Stomach (tissue), 9 donors: ENCODE data around the gene EN1. TPM values are rescaled to one million over a fixed set of nuclear protein-coding genes. Genes with fewer than 3 reads are reported as not detected.

ENCODE experiments used
- DNase-seq, 2 donors: peaks; one replicate each; pipeline versions ENCODE4 v3.0.0 to v3.0.0-alpha.2; 2013 to 2019
- H3K27ac ChIP-seq, 5 donors: fragments of 200-600 bp in 4 of 5; sonication (generic) in 4 of 5; one replicate each; pipeline ENCODE4 v1.5.1; 2013 to 2019; ENCODE audit warnings: mild to moderate bottlenecking in 1 of 5, moderate library complexity in 1 of 5
- H3K27me3 ChIP-seq, 3 donors: fragments of 200-600 bp; sonication (generic); one replicate each; pipeline ENCODE4 v1.5.1; 2017 to 2019; ENCODE audit warnings: mixed run types in 1 of 3
- H3K36me3 ChIP-seq, 4 donors: fragments of 200-600 bp; sonication (generic); 1 replicate in 3 of 4; 2 replicates in 1 of 4; pipeline ENCODE4 v1.5.1; 2016 to 2019
- H3K4me1 ChIP-seq, 4 donors: fragments of 200-600 bp; sonication (generic); one replicate each; pipeline ENCODE4 v1.5.1; 2016 to 2019
- H3K4me3 ChIP-seq, 4 donors: fragments of 200-600 bp; sonication (generic) in 3 of 4; one replicate each; pipeline ENCODE4 v1.5.1; 2016 to 2019; ENCODE audit warnings: mild to moderate bottlenecking in 1 of 4
- H3K9me3 ChIP-seq, 4 donors: fragments of 200-600 bp; sonication (generic); one replicate each; pipeline ENCODE4 v1.5.1; 2016 to 2019
- CTCF ChIP-seq, 7 experiments: fragments of 450-650 bp in 4 of 7; fragments of 200-600 bp in 3 of 7; sonication (generic) in 3 of 7; IDR thresholded peaks; one replicate each; pipeline ENCODE4 v1.5.1; 2016 to 2019; ENCODE audit warnings: antibody characterized with exemption in 7 of 7, control low read depth in 2 of 7, mild to moderate bottlenecking in 1 of 7
- EP300 ChIP-seq: sonication (generic); formaldehyde crosslinking; IDR thresholded peaks from one replicate; pipeline ENCODE4 v1.6.1; 2017; ENCODE audit warnings: antibody characterized with exemption
- POLR2A ChIP-seq, 4 donors: fragments of 450-650 bp; IDR thresholded peaks; one replicate each; pipeline ENCODE4 v1.6.1; 2016; ENCODE audit warnings: antibody characterized with exemption in 4 of 4, control low read depth in 2 of 4, mild to moderate bottlenecking in 1 of 4, moderate library complexity in 1 of 4
- POLR2AphosphoS5 ChIP-seq, 3 donors: sonication (generic); formaldehyde crosslinking; IDR thresholded peaks; one replicate each; pipeline ENCODE4 v1.6.1; 2016; ENCODE audit warnings: antibody characterized with exemption in 3 of 3
- WGBS, 5 donors: extraction: QIAGEN DNeasy Blood & Tissue Kit in 3 of 5; methylation state at CpG; one replicate each; pipeline versions ENCODE4 v1.1.5 to v1.1.7; 2013 to 2018; 5-methylcytosine and 5-hydroxymethylcytosine counted together
- intact Hi-C: fragments of 100-400 bp; cut with DNase I; formaldehyde crosslinking; loops from one replicate; pipeline ENCODE4 v1.15.1; 2023; ENCODE audit warnings: low total_unique reads
- polyA plus RNA-seq, 3 donors: library from polyadenylated mRNA; stranded (reverse); fragments of 200-250 nt; gene quantifications; one replicate each; pipeline ENCODE4 v1.2.3, GENCODE V29; 2013
- total RNA-seq, 5 donors: library from RNA; depleted of rRNA; stranded (reverse); fragments of >200 nt; gene quantifications; one replicate each; pipeline versions ENCODE4 v1.1.0 to v1.2.3, GENCODE V29; 2014 to 2016
- donor health status: healthy with polysubstance abuse.
- donor health status: Bipolar disorder and iron deficiency.
- donor health status: healthy.

The EN1 gene
- total and polyA plus RNA-seq, 8 donors: not detected

GRCh38 chr2:118853129-118853640, 5.7 kb upstream of the EN1 start:
- intact Hi-C loops: no loop called here
- peaks cover 21 to 78% (median 43%) of the 10 kb centered on the region in 4 donors for H3K4me1 ChIP-seq
- peaks cover 80 to 100% (median 97%) of the 10 kb centered on the region in 3 donors for H3K27me3 ChIP-seq
- DNase-seq: no peak
- no peak overlapping the region for H3K27ac ChIP-seq
- H3K9me3 ChIP-seq: no peaks in the 10 kb centered on the region
- no peaks in the 10 kb centered on the region for H3K36me3 ChIP-seq
- TF ChIP-seq CTCF (IDR thresholded peaks at IDR 0.05): no peak
- TF ChIP-seq EP300: no peak
- no peak for TF ChIP-seq POLR2A (IDR thresholded peaks at IDR 0.05)
- TF ChIP-seq POLR2AphosphoS5 (IDR thresholded peaks at IDR 0.05): no peak
- WGBS, 5 donors: 6 to 11% (median 8%) methylated on average over 25 of the region's 25 CpGs
- no peak overlapping the region for H3K4me3 ChIP-seq

- Histone ChIP-seq H3K9me3 (no peaks in the 10 kb centered on the region), H3K4me1 (peaks cover 21 to 78% (median 45%) of the 10 kb centered on the region in 4 donors), H3K36me3 (no peaks in the 10 kb centered on the region), H3K4me3 (no peak overlapping the region), H3K27ac (no peak overlapping the region), H3K27me3 (peaks cover 81 to 100% (median 97%) of the 10 kb centered on the region in 3 donors)
- 3 to 5% (median 4%) methylated on average over 22 to 31 of the region's 31 CpGs for WGBS, 5 donors
- intact Hi-C loops: no loop called here
- no peak for TF ChIP-seq POLR2A (IDR thresholded peaks at IDR 0.05)
- no peak for TF ChIP-seq POLR2AphosphoS5 (IDR thresholded peaks at IDR 0.05)
- TF ChIP-seq EP300: no peak
- no peak for TF ChIP-seq CTCF (IDR thresholded peaks at IDR 0.05)
- DNase-seq: no peak
Observed at GRCh38 chr2:118852605-118853128, 5.2 kb upstream of the EN1 start.

GRCh38 chr2:118851650-118852049, 4.2 kb upstream of the EN1 start:
- Histone ChIP-seq H3K27ac (no peak overlapping the region), H3K27me3 (peaks cover 76 to 100% (median 97%) of the 10 kb centered on the region in 3 donors), H3K4me1 (peaks cover 23 to 78% (median 47%) of the 10 kb centered on the region in 4 donors), H3K9me3 (no peaks in the 10 kb centered on the region), H3K4me3 (no peak overlapping the region), H3K36me3 (no peaks in the 10 kb centered on the region)
- 3 to 9% (median 7%) methylated on average over 15 to 17 of the region's 17 CpGs for WGBS, 5 donors
- DNase-seq: peak in 1 of 2 donors; percentile 3
- TF ChIP-seq POLR2AphosphoS5 (IDR thresholded peaks at IDR 0.05) (no peak), EP300 (no peak), POLR2A (IDR thresholded peaks at IDR 0.05) (no peak), CTCF (IDR thresholded peaks at IDR 0.05) (no peak)
- intact Hi-C loops: no loop called here

- Histone ChIP-seq H3K27me3 (peaks cover 78 to 100% (median 97%) of the 10 kb centered on the region in 3 donors), H3K36me3 (no peaks in the 10 kb centered on the region), H3K9me3 (no peaks in the 10 kb centered on the region), H3K4me1 (peaks cover 23 to 78% (median 50%) of the 10 kb centered on the region in 4 donors), H3K4me3 (no peak overlapping the region), H3K27ac (no peak overlapping the region)
- 3 to 14% (median 8%) methylated on average over 9 of the region's 9 CpGs for WGBS, 5 donors
- no peak for DNase-seq
- no peak for TF ChIP-seq POLR2AphosphoS5 (IDR thresholded peaks at IDR 0.05)
- TF ChIP-seq CTCF (IDR thresholded peaks at IDR 0.05): no peak
- TF ChIP-seq POLR2A (IDR thresholded peaks at IDR 0.05): no peak
- no peak for TF ChIP-seq EP300
- intact Hi-C loops: no loop called here
Observed at GRCh38 chr2:118850901-118851415, 3.5 kb upstream of the EN1 start.
